Astrocyte of the spinal cord (primary cell): ENCODE data around the gene NFIC.

Experiments used
- DNase-seq: peaks from one replicate; pipeline ENCODE4 v3.0.0; 2011; ENCODE audit warnings: low read depth, low spot score
- H3K4me3 ChIP-seq: 2 replicates; pipeline ENCODE4 v1.5.1; 2011; ENCODE audit warnings: low read depth, mild to moderate bottlenecking, low read length, moderate library complexity
- in situ Hi-C: cut with HindIII; loops from 2 replicates; pipeline ENCODE4 v1.10.0; 2017; ENCODE audit warnings: low sequenced_read_pairs
- TF ChIP-seq, protein P1 (sequence below): IDR thresholded peaks from 2 replicates; pipeline ENCODE4 v1.5.1; 2012; ENCODE audit warnings: low read depth, mild to moderate bottlenecking, low read length, inconsistent platforms

The NFIC gene

DNA sequence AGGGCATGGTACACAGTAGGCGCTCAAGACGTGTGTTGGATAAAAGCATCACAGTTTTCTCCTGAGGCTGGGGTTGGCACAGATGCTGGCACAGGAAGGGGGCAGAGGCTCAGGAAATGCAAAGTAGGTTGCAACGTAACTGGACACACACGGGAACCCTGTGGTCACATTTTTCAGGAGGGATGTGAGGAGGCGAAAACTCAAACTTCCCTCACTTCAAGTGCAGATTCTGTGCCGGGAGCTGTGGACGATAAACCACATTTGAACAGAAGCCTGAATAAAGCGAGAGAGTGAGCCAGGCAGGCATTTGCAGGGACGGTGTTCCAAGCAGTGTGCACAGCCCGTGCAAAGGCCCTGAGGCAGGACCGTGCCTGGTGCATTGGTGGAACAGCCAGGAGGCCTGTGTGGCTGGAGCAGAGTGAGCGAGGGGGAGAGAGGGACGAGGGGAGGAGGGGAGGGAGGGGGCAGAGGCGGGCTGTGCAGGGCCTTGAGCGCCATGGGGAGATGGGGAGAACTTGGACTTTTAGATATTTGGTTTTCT is 40.3 kb downstream of the NFIC start:
- no peak for DNase-seq
- in situ Hi-C loops = no loop called here
- H3K4me3 ChIP-seq = no peak overlapping the region
- TF ChIP-seq, protein P1, sequence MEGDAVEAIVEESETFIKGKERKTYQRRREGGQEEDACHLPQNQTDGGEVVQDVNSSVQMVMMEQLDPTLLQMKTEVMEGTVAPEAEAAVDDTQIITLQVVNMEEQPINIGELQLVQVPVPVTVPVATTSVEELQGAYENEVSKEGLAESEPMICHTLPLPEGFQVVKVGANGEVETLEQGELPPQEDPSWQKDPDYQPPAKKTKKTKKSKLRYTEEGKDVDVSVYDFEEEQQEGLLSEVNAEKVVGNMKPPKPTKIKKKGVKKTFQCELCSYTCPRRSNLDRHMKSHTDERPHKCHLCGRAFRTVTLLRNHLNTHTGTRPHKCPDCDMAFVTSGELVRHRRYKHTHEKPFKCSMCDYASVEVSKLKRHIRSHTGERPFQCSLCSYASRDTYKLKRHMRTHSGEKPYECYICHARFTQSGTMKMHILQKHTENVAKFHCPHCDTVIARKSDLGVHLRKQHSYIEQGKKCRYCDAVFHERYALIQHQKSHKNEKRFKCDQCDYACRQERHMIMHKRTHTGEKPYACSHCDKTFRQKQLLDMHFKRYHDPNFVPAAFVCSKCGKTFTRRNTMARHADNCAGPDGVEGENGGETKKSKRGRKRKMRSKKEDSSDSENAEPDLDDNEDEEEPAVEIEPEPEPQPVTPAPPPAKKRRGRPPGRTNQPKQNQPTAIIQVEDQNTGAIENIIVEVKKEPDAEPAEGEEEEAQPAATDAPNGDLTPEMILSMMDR = no peak

DNA sequence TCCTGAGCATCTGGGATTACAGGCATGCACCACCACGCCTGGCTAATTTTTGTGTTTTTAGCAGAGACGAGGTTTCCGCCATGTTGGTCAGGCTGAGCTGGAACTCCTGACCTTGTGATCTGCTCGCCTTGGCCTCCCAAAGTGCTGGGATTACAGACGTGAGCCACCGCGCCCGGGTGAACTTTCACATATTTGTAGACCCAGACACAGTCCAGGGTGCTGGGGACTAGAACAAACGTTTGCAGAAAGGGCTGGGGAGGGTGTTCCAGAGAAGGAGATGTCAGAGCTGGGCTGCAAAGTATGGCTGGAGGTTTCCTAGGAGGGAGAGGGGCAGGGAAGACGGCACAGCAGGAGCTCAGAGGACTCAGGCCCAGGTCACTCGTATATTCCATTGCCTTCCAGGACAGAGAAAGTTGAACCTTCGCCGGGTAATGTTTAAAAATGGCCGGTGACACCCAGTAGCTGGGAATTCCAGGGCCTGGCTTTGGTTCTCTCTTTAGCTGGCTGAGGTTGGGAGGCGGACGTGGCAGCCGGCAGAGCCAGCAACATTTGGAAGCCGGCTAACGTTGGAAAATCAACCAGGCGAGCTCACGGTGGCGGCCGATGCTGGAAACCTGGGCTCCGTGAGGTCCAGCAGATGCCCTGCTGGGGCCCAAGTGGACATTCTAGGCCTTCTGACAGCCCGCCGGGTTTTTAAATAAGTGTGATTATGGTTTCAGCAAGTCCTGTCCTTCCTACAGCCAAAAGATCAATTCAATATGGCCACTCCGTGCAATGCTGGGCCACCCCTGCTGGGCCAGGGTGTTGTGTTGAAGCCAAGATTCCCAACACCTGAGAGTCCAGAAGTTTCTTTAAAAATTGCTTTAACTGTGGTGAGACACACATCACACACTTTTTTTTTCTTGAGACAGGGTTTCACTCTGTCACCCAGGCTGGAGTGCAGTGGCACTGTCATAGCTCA is 41.5 kb downstream of the NFIC start:
- TF ChIP-seq, protein P1 = no peak
- no peak overlapping the region for H3K4me3 ChIP-seq
- in situ Hi-C loops = no loop called here
- DNase-seq = peak; percentile 51

DNA sequence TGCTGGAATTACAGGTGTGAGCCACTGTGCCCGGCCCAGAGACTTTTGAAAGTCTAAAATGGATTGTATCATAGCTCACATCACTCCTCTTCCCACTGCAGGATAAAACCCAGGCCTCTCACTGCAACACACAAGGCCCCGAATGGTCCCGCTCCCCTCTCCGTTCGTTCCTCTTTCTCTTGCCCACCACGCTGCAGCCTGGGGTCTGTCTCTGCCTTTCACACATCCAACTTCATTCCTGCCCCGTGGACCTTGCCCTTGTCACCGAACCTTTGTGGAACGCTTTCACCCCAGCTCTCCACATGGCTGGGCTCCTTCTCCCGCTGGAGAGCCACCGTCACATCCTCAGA is 42.6 kb downstream of the NFIC start:
- no peak for DNase-seq
- TF ChIP-seq, protein P1 = no peak
- in situ Hi-C loops = no loop called here
- H3K4me3 ChIP-seq = no peak overlapping the region

DNA sequence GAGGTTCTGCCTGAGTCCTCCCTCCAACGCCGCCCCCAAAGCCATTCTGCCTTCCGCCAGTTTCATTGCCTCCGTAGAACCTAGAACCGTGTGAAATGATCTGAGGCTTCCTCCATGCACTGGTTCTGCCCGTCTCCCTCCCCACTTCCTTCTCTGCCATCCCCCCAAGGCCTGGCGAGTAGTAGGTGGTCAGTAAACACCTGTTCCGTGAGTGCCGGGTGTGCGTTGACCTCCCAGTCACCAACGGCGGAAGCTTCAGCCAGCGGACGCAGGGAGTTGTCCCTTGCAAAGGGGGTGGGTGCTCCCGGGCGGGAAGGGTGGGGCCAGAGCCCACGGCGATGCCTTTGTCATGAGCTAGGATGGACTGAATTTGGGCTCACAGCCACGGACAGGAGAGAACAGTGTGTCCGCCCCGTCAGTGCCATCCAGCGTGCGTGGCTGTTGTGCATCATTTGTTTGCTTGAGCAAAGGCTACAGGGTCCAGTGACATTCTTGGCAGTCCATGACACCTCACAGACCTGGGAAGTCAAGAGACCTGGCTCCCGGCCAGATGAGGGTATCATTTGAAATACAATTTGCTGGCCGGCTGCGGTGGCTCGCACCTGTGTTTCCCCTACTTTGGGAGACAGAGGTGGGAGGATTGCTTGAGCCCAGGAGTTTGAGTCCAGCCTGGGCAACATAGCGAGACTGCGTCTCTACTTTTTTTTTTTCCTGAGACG is 43.1 kb downstream of the NFIC start:
- in situ Hi-C loops = no loop called here
- DNase-seq = no peak
- H3K4me3 ChIP-seq = no peak overlapping the region
- TF ChIP-seq, protein P1 = no peak

DNA sequence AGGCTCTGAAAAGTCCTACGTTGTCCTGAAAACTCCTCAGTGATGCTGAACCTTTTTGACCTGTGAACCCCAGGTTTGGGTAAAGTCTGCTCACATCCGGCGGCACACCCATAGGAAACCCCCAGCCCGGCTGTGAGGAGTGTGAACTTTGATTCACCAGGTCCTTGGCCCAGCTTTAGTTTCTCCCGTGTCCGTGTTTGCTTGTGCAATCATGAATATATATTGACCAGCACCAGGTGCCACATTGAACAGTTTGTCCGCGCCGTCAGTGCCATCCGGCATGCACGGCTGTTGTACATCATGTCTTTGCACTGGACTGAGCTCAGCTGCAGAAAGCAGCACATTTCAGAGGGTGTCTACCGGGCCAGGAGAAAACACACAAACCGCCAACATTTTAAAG is 45.3 kb downstream of the NFIC start:
- TF ChIP-seq, protein P1 = no peak
- in situ Hi-C loops = no loop called here
- H3K4me3 ChIP-seq = no peak overlapping the region
- DNase-seq = no peak

DNA sequence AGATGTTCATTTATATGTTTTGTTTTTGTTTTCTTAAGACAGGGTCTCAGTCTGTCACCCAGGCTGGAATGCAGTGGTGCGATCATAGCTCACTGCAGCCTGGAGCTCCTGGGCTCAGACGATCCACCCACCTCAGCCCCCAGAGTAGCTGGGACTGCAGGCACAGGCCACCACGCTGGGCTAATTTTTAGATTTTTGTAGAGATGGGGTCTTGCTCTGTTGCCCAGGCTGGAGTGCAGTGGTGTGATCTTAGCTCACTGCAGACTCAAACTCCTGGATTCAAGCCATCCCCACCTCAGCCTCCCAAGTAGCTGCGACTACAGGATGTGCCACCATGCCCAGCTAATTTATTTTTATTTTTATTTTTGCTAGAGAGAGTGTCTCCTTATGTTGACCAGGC is 45.7 kb downstream of the NFIC start:
- H3K4me3 ChIP-seq = no peak overlapping the region
- in situ Hi-C loops = no loop called here
- TF ChIP-seq, protein P1 = no peak
- no peak for DNase-seq
